Measurements from ENCODE around the gene TSHR. TPM values are rescaled to one million over a fixed set of nuclear protein-coding genes. Genes with fewer than 3 reads are reported as not detected.

TSHR gene
- total and polyA plus RNA-seq, 2 of the 4 experiments (the other 2 are of a cell fraction): not detected

- TF ChIP-seq USF2 (IDR thresholded peaks at IDR 0.05; ENCODE audit: low read depth, low read length) (no peak), BHLHE40 (IDR thresholded peaks at IDR 0.05; ENCODE audit: low read depth, low read length) (no peak), MXI1 (IDR thresholded peaks at IDR 0.05; ENCODE audit: borderline replicate concordance, low read depth, low read length) (no peak), SMC3 (IDR thresholded peaks at IDR 0.05; ENCODE audit: low read depth, low read length) (no peak), CEBPB (IDR thresholded peaks at IDR 0.05; ENCODE audit: low read depth, low read length) (no peak), MAFK (IDR thresholded peaks at IDR 0.05; ENCODE audit: low read depth, low read length) (no peak), ELK1 (IDR thresholded peaks at IDR 0.05; ENCODE audit: borderline replicate concordance, low read depth, low read length) (no peak), RAD21 (IDR thresholded peaks at IDR 0.05; ENCODE audit: low read length) (no peak), CTCF (conservative IDR thresholded peaks at IDR 0.05; ENCODE audit: low read depth, low read length) (no peak), MAZ (IDR thresholded peaks at IDR 0.05; ENCODE audit: borderline replicate concordance, low read depth, low read length) (no peak), FOS (IDR thresholded peaks at IDR 0.05; ENCODE audit: low read depth, low read length) (no peak), CHD1 (IDR thresholded peaks at IDR 0.05; ENCODE audit: low read depth, low read length) (no peak), RFX5 (IDR thresholded peaks at IDR 0.05; ENCODE audit: low read depth, low read length) (no peak), POLR2A (IDR thresholded peaks at IDR 0.05; ENCODE audit: low read depth, low read length) (no peak), RCOR1 (IDR thresholded peaks at IDR 0.05; ENCODE audit: insufficient replicate concordance, low read length) (no peak), NFE2L2 (IDR thresholded peaks at IDR 0.05; ENCODE audit: low read depth, low read length) (no peak)
- Histone ChIP-seq H4K20me1 (ENCODE audit: insufficient read depth, low read length) (no peaks in the 10 kb centered on the region), H2BK5ac (ENCODE audit: low read depth, low read length, poor library complexity, severe bottlenecking) (no peak overlapping the region), H3K27me3 (ENCODE audit: control insufficient read depth, insufficient read depth, low read length) (no peaks in the 10 kb centered on the region), H3K9me1 (ENCODE audit: insufficient read depth, low read length) (peaks cover 16% of the 10 kb centered on the region), H3K4ac (ENCODE audit: low read depth, low read length) (no peak overlapping the region), H4K8ac (ENCODE audit: low read depth in 2 of 2, low read length in 2 of 2) (no peak overlapping the region), H2BK120ac (ENCODE audit: low read depth, low read length) (no peak overlapping the region), H3K4me3 (ENCODE audit: insufficient read depth, low read depth, low read length) (no peak overlapping the region), H2AFZ (replicated peaks; ENCODE audit: low read length, poor library complexity) (no peak overlapping the region), H3K36me3 (ENCODE audit: control insufficient read depth, insufficient read depth, low read length) (no peaks in the 10 kb centered on the region), H3K9ac (ENCODE audit: low read depth, low read length) (no peak overlapping the region), H2BK15ac (ENCODE audit: low read depth, low read length) (no peak overlapping the region), H3K79me1 (ENCODE audit: low read depth in 1 of 2, low read length in 2 of 2) (peaks cover 18 to 33% of the 10 kb centered on the region in 2 experiments), H3K18ac (ENCODE audit: low read depth, low read length) (no peak overlapping the region), H3K14ac (replicated peaks; ENCODE audit: low read depth, low read length) (no peak overlapping the region), H3K4me2 (ENCODE audit: low read depth, low read length) (no peak overlapping the region), H3K27ac (ENCODE audit: insufficient read depth, low read length) (no peak overlapping the region), H2AK5ac (ENCODE audit: low read depth, low read length) (no peak overlapping the region), H3K9me3 (ENCODE audit: control insufficient read depth, insufficient read depth, low read length) (peaks cover 6% of the 10 kb centered on the region; the same call in 1 of the 2 replicates), H3K4me1 (ENCODE audit: control insufficient read depth, insufficient read depth, low read length) (peaks cover 11% of the 10 kb centered on the region), H4K91ac (ENCODE audit: insufficient read depth, low read depth, low read length) (no peak overlapping the region), H2AK9ac (replicated peaks; ENCODE audit: low read depth, low read length, poor library complexity) (no peak overlapping the region), H2BK20ac (ENCODE audit: low read depth, low read length) (no peak overlapping the region), H4K5ac (ENCODE audit: low read depth, low read length) (no peak overlapping the region), H3K56ac (ENCODE audit: extremely low read depth, insufficient read depth, low read length) (no peak overlapping the region), H3K23ac (ENCODE audit: low read depth, low read length) (no peak overlapping the region)
- no peak for DNase-seq
- no peak for ATAC-seq (ENCODE audit: low read depth)
- WGBS, 2 experiments (ENCODE audit: extremely low coverage in 2 of 2, insufficient read length in 1 of 2): 86% methylated on average over 1 of the region's 2 CpGs; no CpG with 5 or more reads in 1 of the 2 experiments
- in situ Hi-C loops (cut with MboI; ENCODE audit: low sequenced_read_pairs): no loop called here
- POLR2A ChIA-PET (ENCODE audit: unreplicated experiment): no interaction called here
- dilution Hi-C loops (cut with HindIII; ENCODE audit: low sequenced_read_pairs, unreplicated experiment): no loop called here
- no TSS peak for BruUV-seq (replicated peaks)
- CTCF ChIA-PET: no interaction called here
- intact Hi-C loops (cut with micrococcal nuclease): no loop called here
Observed at GRCh38 chr14:80924365-80925103, 30.9 kb upstream of the TSHR start.
